Stimulated activated CD8-positive, alpha-beta memory T cell treated with anti-CD3 and anti-CD28 coated beads, Interleukin-12 subunit alpha, Interleukin-12 subunit beta, amount 100 ng/mL, for 4 hours (primary cell): ENCODE data around the gene GAGE12F.
"Not testable (repeated sequence)": the region's sequence is repeated elsewhere in the genome, so short reads cannot be mapped to it uniquely, and the experiment has no call there.

ENCODE experiments used
- DNase-seq: peaks from one replicate; pipeline ENCODE4 v3.0.0-alpha.2; 2020; ENCODE audit warnings: low read depth

Gene GAGE12F

DNA sequence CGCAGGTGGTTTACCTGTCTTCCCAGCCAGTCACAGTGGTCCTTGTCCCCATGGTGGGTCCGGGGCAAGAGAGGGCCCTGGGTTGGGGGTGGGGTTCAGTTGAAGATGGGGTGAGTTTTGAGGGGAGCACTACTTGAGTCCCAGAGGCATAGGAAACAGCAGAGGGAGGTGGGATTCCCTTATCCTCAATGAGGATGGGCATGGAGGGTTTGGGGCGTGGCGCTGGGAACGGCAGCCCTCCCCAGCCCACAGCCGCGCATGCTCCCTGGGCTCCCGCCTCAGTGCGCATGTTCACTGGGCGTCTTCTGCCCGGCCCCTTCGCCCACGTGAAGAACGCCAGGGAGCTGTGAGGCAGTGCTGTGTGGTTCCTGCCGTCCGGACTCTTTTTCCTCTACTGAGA is at the start of gene GAGE12F:
GAGE12F (plus strand) TSS at position 301 of the 400 bp plus-strand sequence. CDS start 1,155 bp downstream, outside the sequence.
- DNase-seq: not testable (repeated sequence)

GRCh38 chrX:49531877-49532276 is 28.8 kb upstream of the GAGE12F start, which contains the start of gene GAGE12C:
Gene GAGE12C (plus strand): TSS chrX:49532177. CDS start chrX:49533332, 1,155 bp downstream.
- DNase-seq: not testable (repeated sequence)

GRCh38 chrX:49541433-49541832 is 19.2 kb upstream of the GAGE12F start, which contains the start of gene GAGE12D:
Gene GAGE12D (plus strand): TSS chrX:49541733. CDS start chrX:49542888, 1,155 bp downstream.
- DNase-seq: not testable (repeated sequence)

- DNase-seq: not testable (repeated sequence)
Observed at GRCh38 chrX:49550989-49551388, 9.7 kb upstream of the GAGE12F start, which contains the start of gene GAGE12E. Gene GAGE12E (plus strand): TSS chrX:49551289. CDS start chrX:49552444, 1,155 bp downstream.

DNA sequence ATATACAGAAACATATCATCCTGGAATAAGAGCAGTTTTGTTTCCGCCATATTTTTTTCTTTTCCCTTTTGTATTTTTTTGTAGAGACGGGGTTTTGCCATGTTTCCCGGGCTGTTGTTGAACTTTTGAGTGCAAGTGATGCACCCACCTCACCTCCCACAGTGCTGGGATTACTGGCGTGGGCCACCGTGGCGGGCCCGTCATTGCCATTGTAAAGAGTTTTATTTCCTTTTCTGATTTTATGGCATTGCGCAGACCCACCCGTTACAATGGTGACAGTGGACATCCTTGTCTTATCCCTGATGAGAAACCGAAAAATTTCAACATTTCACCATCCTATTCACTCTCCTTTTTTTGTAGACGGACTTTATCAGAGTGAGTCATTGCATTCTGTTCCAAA is 8.1 kb downstream of the GAGE12F start:
- not testable (repeated sequence) for DNase-seq

GRCh38 chrX:49569152-49569551 is 8.5 kb downstream of the GAGE12F start:
- DNase-seq: not testable (repeated sequence)

- DNase-seq: not testable (repeated sequence)
Observed at GRCh38 chrX:49570100-49570499, 9.5 kb downstream of the GAGE12F start, which contains the start of gene GAGE12G. Gene GAGE12G (plus strand): TSS chrX:49570400. CDS start chrX:49571555, 1,155 bp downstream.

DNA sequence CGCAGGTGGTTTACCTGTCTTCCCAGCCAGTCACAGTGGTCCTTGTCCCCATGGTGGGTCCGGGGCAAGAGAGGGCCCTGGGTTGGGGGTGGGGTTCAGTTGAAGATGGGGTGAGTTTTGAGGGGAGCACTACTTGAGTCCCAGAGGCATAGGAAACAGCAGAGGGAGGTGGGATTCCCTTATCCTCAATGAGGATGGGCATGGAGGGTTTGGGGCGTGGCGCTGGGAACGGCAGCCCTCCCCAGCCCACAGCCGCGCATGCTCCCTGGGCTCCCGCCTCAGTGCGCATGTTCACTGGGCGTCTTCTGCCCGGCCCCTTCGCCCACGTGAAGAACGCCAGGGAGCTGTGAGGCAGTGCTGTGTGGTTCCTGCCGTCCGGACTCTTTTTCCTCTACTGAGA is 19.0 kb downstream of the GAGE12F start, which contains the start of gene GAGE12H:
GAGE12H (plus strand) TSS at position 301 of the 400 bp plus-strand sequence. CDS start 1,155 bp downstream, outside the sequence.
- not testable (repeated sequence) for DNase-seq

DNA sequence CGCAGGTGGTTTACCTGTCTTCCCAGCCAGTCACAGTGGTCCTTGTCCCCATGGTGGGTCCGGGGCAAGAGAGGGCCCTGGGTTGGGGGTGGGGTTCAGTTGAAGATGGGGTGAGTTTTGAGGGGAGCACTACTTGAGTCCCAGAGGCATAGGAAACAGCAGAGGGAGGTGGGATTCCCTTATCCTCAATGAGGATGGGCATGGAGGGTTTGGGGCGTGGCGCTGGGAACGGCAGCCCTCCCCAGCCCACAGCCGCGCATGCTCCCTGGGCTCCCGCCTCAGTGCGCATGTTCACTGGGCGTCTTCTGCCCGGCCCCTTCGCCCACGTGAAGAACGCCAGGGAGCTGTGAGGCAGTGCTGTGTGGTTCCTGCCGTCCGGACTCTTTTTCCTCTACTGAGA is 28.6 kb downstream of the GAGE12F start, which contains the start of gene GAGE2A:
GAGE2A (plus strand) TSS at position 301 of the 400 bp plus-strand sequence. CDS start 1,155 bp downstream, outside the sequence.
- DNase-seq: not testable (repeated sequence)

GRCh38 chrX:49589769-49590478 is 29.3 kb downstream of the GAGE12F start:
- not testable (repeated sequence) for DNase-seq

DNA sequence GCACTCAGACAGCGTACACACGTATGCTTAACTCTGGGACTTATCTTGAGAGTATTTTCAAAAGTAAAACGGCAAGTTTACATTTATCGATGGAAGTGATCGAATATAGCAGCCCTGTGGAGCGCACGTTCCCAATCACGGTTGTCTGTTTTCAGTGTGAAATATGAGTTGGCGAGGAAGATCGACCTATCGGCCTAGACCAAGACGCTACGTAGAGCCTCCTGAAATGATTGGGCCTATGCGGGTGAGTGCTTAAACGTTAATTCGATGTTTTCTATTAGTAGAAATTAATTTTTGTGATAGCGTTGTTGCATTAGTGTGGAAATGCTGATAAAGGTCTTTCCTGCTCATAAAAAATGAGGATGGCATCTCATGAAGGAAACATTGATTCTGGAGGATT is 29.8 kb downstream of the GAGE12F start:
- DNase-seq: not testable (repeated sequence)

GRCh38 chrX:49598720-49599119 is 38.1 kb downstream of the GAGE12F start, which contains the start of gene GAGE1:
Gene GAGE1 (plus strand): TSS chrX:49599020. CDS start chrX:49600175, 1,155 bp downstream.
- not testable (repeated sequence) for DNase-seq

DNA sequence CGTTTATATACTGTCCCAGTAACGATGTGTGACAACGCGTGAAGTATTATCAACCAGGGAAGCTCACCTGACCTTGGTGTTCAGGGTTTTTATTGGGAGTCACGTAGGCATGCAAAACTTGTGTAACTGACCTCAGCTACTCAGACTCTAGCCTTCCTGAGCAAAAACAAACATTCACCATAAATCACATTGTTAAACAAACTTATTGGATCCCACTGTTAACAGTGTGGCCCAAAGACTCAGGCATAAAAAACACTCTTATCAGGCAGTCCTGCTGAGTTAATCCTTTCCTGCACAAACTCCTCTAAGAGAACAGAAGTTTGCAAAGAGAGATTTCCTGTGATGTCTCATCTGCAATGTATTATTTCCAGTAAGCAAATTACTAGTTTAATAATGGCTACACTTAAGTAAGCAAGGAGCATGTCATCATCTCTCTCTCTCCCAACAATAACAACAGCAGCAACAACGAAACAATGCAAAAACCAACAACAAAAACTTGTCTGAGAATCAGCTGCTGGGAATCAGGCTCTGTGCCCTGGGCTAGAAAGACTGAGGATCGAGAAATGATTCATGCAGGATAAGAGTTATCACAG is 50.2 kb downstream of the GAGE12F start:
- DNase-seq: no peak
